HCEC 1CT (cell line): ENCODE data around the gene RSU1.

Experiments
- DNase-seq: peaks from one replicate; pipeline ENCODE4 v3.0.0-alpha.2; 2017

RSU1 gene

GRCh38 chr10:16585103-16585502 is 232.1 kb downstream of the RSU1 start:
- no peak for DNase-seq

- DNase-seq: no peak
Measured at GRCh38 chr10:16583382-16583781, 233.8 kb downstream of the RSU1 start.

- no peak for DNase-seq
Measured at GRCh38 chr10:16581202-16581601, 236.0 kb downstream of the RSU1 start.

- no peak for DNase-seq
Measured at GRCh38 chr10:16570731-16571130, 246.5 kb downstream of the RSU1 start.

GRCh38 chr10:16566202-16566805 is 250.9 kb downstream of the RSU1 start:
- DNase-seq: no peak

- DNase-seq: no peak
Measured at GRCh38 chr10:16565604-16566003, 251.6 kb downstream of the RSU1 start.

GRCh38 chr10:16562891-16563290 is 254.3 kb downstream of the RSU1 start:
- DNase-seq: no peak

GRCh38 chr10:16559236-16559773 is 257.9 kb downstream of the RSU1 start:
- no peak for DNase-seq

GRCh38 chr10:16547973-16548372 is 269.3 kb downstream of the RSU1 start:
- no peak for DNase-seq

GRCh38 chr10:16545116-16545736 is 272.0 kb downstream of the RSU1 start:
- DNase-seq: peak; percentile 46

- DNase-seq: no peak
Measured at GRCh38 chr10:16544591-16544990, 272.6 kb downstream of the RSU1 start.

GRCh38 chr10:16544099-16544498 is 273.1 kb downstream of the RSU1 start:
- no peak for DNase-seq
